ENCODE results near the gene C4B. TPM values are rescaled to one million over a fixed set of nuclear protein-coding genes. Genes with fewer than 3 reads are reported as not detected.

C4B gene
- total and polyA plus RNA-seq, 9 of the 15 experiments (the other 6 are each of a cell fraction or from before 2014, with no cell fraction given), result 0.32 to 8.8 (median 5.4) TPM

DNA sequence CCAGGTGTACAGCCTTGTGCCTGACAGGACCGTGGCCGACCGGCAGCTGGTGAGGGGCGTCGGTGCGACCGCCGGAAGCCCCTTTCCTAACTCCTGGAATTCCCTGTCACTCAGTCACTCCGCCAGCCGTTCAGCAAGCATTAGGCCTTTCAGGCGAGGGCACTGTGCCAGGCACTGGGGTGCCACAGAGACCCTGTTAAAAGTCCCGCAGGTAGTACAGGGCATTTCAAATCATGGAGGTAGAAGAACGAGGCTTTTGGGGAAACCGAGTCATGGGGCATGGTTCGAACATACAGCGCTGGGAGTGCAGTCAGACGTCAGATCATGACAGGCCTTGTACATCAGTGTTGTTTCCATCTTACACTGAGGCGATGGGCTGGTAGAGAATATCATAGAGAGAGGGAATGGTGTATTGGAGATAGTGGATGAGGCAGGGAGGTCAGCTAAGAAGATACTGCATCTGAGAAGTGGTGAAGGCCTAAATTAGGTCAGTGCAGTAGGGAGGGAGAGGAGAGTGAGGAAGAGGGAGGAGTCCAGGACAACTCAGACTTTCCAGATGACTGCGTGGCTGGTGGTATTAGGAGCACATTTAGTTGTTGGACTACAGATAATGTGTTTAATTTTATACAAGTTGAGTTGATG lies 41.8 kb upstream of the C4B start:
- BruUV-seq (replicated peaks), result TSS peak; percentile 71
- CTCF ChIA-PET (ENCODE audit: low intra/inter-chr PET ratio), result no interaction called here
- TF ChIP-seq ZNF436 (CRISPR knock-in tag; IDR thresholded peaks at IDR 0.05) (no peak), ZSCAN29 (IDR thresholded peaks at IDR 0.05) (no peak), RCOR1 (IDR thresholded peaks at IDR 0.05; ENCODE audit: borderline replicate concordance in 1 of 2, low read depth in 2 of 2, low read length in 2 of 2) (peak in 1 of 2 experiments; percentile 12; a peak in 1 of 4 replicates), WHSC1 (IDR thresholded peaks at IDR 0.05; ENCODE audit: low read length) (no peak), PRPF4 (IDR thresholded peaks at IDR 0.05; ENCODE audit: insufficient read depth, low read depth, low read length, poor library complexity, severe bottlenecking) (no peak), SP1 (CRISPR knock-in tag; IDR thresholded peaks at IDR 0.05) (no peak), NFRKB (IDR thresholded peaks at IDR 0.05; ENCODE audit: low read depth) (peak; percentile 87), ELF2 (CRISPR knock-in tag; IDR thresholded peaks at IDR 0.05) (no peak), TSC22D4 (tag; IDR thresholded peaks at IDR 0.05) (no peak), JUNB (CRISPR knock-in tag; conservative IDR thresholded peaks at IDR 0.05) (no peak)
- TF ChIP-seq, protein P1, sequence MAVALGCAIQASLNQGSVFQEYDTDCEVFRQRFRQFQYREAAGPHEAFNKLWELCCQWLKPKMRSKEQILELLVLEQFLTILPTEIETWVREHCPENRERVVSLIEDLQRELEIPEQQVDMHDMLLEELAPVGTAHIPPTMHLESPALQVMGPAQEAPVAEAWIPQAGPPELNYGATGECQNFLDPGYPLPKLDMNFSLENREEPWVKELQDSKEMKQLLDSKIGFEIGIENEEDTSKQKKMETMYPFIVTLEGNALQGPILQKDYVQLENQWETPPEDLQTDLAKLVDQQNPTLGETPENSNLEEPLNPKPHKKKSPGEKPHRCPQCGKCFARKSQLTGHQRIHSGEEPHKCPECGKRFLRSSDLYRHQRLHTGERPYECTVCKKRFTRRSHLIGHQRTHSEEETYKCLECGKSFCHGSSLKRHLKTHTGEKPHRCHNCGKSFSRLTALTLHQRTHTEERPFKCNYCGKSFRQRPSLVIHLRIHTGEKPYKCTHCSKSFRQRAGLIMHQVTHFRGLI (CRISPR knock-in tag; IDR thresholded peaks at IDR 0.05), result 0 out of 2 replicates have a peak, but pooled peaks have one; percentile 37
- TF ChIP-seq, protein P2, sequence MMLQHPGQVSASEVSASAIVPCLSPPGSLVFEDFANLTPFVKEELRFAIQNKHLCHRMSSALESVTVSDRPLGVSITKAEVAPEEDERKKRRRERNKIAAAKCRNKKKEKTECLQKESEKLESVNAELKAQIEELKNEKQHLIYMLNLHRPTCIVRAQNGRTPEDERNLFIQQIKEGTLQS (IDR thresholded peaks at IDR 0.05), result peak; percentile 40; the same call in 1 of the 2 replicates
- TF ChIP-seq, protein P2 (CRISPR knock-in tag; conservative IDR thresholded peaks at IDR 0.05), result 0 out of 2 replicates have a peak, but pooled peaks have one; percentile 35
- TF ChIP-seq, protein P3, sequence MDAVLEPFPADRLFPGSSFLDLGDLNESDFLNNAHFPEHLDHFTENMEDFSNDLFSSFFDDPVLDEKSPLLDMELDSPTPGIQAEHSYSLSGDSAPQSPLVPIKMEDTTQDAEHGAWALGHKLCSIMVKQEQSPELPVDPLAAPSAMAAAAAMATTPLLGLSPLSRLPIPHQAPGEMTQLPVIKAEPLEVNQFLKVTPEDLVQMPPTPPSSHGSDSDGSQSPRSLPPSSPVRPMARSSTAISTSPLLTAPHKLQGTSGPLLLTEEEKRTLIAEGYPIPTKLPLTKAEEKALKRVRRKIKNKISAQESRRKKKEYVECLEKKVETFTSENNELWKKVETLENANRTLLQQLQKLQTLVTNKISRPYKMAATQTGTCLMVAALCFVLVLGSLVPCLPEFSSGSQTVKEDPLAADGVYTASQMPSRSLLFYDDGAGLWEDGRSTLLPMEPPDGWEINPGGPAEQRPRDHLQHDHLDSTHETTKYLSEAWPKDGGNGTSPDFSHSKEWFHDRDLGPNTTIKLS (IDR thresholded peaks at IDR 0.05; ENCODE audit: borderline replicate concordance, low read depth), result no peak
- TF ChIP-seq, protein P4, sequence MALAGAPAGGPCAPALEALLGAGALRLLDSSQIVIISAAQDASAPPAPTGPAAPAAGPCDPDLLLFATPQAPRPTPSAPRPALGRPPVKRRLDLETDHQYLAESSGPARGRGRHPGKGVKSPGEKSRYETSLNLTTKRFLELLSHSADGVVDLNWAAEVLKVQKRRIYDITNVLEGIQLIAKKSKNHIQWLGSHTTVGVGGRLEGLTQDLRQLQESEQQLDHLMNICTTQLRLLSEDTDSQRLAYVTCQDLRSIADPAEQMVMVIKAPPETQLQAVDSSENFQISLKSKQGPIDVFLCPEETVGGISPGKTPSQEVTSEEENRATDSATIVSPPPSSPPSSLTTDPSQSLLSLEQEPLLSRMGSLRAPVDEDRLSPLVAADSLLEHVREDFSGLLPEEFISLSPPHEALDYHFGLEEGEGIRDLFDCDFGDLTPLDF (CRISPR knock-in tag; IDR thresholded peaks at IDR 0.05), result 0 out of 2 replicates have a peak, but pooled peaks have one; percentile 84

More for the DNA sequence above, 41.8 kb upstream of the C4B start:
- H3K36me3 ChIP-seq (ENCODE audit: control insufficient read depth, insufficient read depth, low read length), result peaks cover 42% of the 10 kb centered on the region
- peak overlapping the region; percentile 93 for H2AFZ ChIP-seq (ENCODE audit: low read depth, low read length)
- POLR2A ChIA-PET, result interaction anchor here (1.0 to 5.8 kb wide), 9 partner anchors 9 to 312 kb away, joined by 3 to 74 read pairs (median 7); partner anchors contain the start of genes C6orf47, CFB, NELFE and SKIC2
- no peaks in the 10 kb centered on the region for H3K9me1 ChIP-seq (ENCODE audit: control insufficient read depth, insufficient read depth, low read length)
- in situ Hi-C loops (cut with MboI), result loop anchor here (5.0 kb wide), 1 partner anchor 44 kb away; no protein-coding TSS in a partner anchor
- FAIRE-seq (peak; percentile 84), DNase-seq (ENCODE audit: extremely low read depth in 1 of 4, low spot score in 3 of 4) (peak; percentile 54 to 80 (median 64)), ATAC-seq (peak; percentile 60)
- H3K4me3 ChIP-seq, result peak overlapping the region; percentile 56
- no peaks in the 10 kb centered on the region for H4K20me1 ChIP-seq (replicated peaks; ENCODE audit: control insufficient read depth, insufficient read depth, low read length)
- WGBS (ENCODE audit: insufficient coverage, low coverage, missing lambda C conversion rate), result 5% methylated on average over 19 of the region's 19 CpGs
- H3K79me2 ChIP-seq (ENCODE audit: control insufficient read depth, insufficient read depth, low read length), result peaks cover 54% of the 10 kb centered on the region
- H3K9ac ChIP-seq (ENCODE audit: insufficient read depth in 1 of 2, low read depth in 2 of 2, low read length in 2 of 2), result peak overlapping the region; percentile 90 to 96
- H3K27me3 ChIP-seq (ENCODE audit: control insufficient read depth in 2 of 2, insufficient read depth in 2 of 2, low read length in 2 of 2), result no peaks in the 10 kb centered on the region
- intact Hi-C loops (cut with micrococcal nuclease), result loop anchor here (1.0 to 10.0 kb wide), 2 partner anchors 14 to 238 kb away; partner anchors contain the start of genes CLIC1 and SKIC2
- peak overlapping the region; percentile 99 for H3K4me2 ChIP-seq (ENCODE audit: insufficient read depth, low read length)
- H3K4me1 ChIP-seq (replicated peaks in 1 of 2; ENCODE audit: control insufficient read depth in 2 of 2, insufficient read depth in 2 of 2, low read length in 2 of 2), result peaks cover 57 to 67% of the 10 kb centered on the region in 2 experiments; a peak in 4 of 5 replicates
- H3K9me3 ChIP-seq (replicated peaks; ENCODE audit: control insufficient read depth, insufficient read depth, low read depth, low read length), result no peaks in the 10 kb centered on the region
- peak overlapping the region; percentile 84 for H3K27ac ChIP-seq (ENCODE audit: extremely low read depth, low read depth, low read length)

All from K562 (cell line).